NCI-H146 (cell line): ENCODE measurements around the gene MYO5B.
"Not testable (repeated sequence)": the region's sequence is repeated elsewhere in the genome, so short reads cannot be mapped to it uniquely, and the experiment has no call there.

Experiments
- DNase-seq: peaks from one replicate; lab custom pipeline; 2025; lab: John Stamatoyannopoulos, UW

Gene MYO5B

DNA sequence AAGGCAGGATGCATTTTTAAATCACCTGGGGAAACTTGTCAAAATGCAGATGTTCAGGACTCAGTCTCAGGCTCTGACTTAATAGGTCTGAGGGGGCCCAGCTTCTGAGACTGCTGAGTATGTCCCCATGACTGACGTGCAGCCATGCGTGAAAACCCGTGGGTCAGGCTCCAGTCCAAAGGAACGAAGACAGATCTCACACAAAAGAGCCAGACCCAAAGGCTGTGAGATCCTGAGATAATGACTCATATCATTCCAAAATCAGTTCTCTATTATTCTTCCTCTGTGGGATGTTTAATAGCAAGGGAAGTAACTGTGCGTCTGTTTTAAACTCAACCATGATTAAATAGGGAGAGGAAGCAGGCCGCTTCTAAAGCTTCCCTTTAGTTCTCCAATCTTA, 274.2 kb downstream of the MYO5B start:
- no peak for DNase-seq

DNA sequence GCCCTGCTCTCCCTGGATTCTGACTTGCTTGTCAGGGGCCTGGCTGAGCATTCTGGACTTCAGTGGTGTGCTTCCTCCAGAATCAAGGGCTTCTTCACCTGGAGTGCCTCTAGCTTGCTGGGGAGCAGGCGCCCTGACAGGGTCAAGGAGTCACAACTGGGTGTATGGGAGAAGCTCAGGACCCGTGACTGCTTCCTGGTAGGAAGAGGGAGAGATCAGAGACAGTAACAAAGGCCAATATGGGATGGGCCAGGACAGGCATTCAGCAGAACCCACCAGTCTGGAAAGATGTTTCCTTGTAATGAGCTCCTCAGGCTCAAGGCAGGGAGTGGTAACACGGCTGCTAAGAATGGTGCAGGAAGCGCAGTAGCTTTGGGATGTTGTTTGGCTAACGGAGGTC, 277.2 kb downstream of the MYO5B start:
- no peak for DNase-seq

DNA sequence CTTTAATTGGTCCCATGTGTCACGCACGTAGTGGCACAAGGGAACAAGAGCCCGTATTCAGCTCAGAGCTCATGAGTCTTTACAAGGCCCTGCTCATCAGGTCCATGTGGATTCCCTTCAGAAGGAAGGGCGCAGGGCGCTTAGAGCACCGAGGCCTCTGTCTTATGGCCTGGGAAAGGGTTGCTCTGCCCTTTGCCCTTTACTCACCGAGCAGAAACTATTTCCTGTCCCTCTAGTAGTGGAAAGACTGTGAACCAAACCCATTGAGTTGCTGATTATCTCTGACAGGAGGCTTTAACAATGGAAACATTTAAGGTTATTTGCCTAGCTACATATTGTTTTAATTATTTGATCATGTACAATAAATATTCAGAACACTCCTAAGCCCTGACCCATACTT, 279.6 kb downstream of the MYO5B start:
- no peak for DNase-seq

DNA sequence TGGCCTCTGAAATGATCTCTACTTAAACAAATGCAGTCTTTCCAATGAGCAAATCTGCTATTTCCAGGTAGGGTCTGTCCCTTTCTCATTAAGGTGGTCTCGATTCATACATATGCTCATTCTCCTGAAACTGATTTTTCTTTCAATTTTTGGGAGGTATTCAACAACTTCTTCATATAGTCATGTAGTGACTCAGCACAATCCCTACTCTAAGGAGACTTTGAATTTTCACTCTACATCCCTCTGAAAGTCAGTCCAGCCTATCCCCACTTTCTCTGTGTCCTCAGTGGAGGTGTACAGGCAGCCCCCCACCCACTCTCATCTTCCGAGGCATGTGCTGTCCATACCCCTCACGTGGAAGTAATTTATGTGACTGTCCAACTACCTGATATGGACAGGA, 281.7 kb downstream of the MYO5B start:
- no peak for DNase-seq

DNA sequence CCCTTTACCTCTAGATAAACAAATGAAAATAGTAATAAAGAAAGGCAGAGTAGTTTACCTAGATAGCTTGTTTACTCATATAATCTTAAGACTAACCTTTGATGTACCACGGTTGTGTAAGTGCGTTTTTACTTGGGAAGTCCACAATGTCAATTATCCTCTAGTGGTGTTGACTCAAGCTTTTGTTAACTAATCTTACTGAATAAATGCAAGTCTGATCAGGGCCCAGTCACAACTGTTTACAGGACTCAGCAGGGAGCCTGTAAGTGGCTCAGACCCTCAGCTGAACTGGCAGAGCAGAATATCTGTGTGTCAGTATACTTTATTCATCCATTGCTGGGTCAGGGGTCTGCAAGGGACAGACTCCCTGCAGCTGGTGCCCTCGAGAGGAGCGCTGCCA, 283.5 kb downstream of the MYO5B start:
- DNase-seq = peak; percentile 98

DNA sequence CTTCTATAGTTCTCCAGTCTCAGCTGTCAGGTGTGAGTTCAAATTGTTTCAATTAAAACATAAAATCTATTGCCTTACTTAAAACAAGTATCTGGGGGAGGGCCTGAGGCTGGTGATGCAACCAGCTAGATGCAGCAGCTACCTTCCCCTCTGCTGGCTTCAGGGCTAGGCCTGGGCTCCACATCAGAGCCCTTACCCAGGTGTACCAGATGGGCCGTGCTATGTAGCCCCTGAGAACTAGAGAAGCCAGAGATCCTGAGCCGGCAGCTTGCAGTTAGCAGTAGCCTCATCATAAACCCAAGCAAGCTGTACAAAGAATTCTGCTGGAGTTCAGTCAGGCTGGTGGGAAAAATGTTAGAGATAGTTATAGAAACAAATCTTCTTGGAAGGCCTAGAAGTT, 284.0 kb downstream of the MYO5B start:
- peak; percentile 43 for DNase-seq

DNA sequence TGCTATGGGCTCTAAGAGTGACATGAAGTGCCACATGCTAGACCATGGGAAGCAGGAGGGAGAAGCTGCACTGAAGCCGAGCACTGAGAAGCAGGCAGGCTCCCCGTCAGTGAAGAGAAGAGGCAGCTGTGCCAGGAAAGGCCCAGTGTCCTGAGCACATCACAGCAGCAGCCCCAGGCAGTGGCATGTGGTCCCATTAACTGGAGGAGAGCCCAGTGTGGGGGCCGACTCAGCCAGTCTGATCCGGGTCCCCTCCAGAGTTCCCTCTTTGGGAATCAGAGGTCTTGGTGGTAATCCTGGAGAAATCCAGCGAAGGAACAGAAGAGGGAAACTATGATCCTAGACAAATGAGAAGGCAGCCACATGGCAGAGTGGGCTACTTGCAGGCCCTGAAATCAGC, 284.9 kb downstream of the MYO5B start:
- DNase-seq = no peak

DNA sequence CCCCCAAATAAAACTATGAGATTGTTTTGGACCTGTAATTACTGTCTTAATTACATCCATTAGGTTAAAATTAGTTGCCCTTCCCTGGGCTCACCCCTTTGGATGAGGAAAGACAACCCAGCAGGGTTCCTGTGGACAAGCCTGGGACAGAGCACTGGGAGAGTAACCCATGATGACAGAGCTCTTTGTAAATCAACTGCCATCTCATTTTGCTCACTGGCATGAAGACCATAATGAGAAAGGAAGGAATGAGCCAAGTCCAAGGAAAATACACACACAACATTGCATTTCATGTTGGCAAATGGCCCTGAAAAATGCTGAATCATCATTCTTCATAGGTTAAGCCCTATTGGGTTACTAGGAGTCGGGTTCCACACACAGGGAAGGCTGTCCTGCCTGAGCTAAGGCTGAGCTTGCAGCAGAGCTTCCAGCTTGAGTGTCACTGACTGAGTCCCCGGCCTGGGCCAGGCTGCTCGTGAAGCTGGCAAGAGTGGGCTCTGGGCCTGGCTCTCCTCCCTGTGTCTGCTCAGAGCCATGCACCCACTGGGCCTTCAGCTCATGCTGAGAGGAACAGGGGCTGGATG, 287.5 kb downstream of the MYO5B start:
- no peak for DNase-seq

DNA sequence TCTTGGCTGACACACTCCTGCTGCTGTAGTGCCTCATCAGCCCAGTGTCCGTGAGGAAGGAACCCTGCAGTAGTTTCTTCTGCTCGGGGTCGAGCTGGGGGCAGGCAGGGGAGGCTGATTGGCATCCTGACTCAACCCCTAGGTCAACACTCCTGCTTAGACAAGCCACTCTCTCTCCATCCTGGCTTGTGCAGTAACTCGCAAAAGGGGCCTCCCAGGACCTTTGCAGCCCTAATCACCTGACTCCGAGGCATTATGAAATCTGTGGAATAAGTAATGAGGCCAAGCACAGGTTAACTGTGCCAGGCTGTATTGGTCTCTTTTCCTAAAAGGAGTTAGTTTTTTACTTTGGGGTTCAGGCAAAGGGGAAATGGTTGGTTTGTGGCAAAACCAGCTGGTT, 289.2 kb downstream of the MYO5B start:
- no peak for DNase-seq

DNA sequence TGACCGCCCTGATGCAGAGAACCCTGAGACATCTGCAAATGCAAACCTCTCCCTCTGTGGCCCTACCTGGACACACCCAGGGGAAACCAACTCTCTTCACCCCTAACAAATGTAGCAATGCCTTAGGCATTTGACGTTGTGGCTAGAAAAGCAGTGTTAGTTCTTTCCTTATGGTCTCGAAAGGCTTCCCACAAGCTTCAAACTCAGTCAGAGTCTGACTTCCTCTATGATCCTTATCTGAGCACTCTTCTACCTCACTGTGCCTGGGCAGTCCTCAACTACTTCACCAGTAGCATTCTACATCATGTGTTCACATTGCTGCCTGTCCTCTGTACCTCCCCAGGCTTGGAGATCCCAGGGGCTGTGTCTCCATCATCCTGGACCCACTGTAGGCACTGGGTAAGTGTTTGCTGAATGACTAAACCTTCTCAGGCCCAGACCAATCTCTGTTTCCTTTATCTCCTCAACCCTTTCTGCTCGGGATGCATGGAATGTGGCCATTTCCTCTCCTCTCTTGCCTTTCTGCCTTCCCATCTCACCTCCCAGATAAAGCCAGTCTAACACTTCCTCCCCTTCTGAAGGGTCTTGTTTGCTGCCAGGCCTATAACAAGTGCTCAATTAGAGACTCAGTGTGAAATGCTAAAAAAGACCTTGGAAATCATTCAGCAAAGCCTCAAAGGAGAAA, 289.9 kb downstream of the MYO5B start:
- no peak for DNase-seq

DNA sequence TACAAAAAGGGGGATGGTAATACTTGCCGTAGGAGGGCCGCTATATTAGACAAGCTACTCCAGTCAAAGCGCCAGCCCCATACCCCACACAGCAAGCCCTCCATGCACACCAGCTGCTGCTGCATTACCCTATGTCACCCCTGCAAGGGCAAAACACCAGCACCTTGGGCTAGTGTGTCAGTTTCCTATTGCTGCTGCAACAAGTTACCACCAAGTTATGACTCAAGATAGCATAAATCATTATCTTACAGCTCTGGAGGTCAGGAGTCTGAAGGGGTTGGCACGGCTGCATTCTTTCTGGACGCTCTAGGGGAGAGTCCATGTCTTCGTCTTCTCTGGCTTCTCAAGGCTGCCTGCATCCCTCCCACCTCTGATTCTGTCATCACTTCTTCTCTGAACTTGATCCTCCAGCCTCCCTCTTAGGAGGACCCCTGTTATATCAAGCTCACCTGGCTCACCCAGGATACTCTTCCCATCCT, 293.0 kb downstream of the MYO5B start:
- DNase-seq = no peak

DNA sequence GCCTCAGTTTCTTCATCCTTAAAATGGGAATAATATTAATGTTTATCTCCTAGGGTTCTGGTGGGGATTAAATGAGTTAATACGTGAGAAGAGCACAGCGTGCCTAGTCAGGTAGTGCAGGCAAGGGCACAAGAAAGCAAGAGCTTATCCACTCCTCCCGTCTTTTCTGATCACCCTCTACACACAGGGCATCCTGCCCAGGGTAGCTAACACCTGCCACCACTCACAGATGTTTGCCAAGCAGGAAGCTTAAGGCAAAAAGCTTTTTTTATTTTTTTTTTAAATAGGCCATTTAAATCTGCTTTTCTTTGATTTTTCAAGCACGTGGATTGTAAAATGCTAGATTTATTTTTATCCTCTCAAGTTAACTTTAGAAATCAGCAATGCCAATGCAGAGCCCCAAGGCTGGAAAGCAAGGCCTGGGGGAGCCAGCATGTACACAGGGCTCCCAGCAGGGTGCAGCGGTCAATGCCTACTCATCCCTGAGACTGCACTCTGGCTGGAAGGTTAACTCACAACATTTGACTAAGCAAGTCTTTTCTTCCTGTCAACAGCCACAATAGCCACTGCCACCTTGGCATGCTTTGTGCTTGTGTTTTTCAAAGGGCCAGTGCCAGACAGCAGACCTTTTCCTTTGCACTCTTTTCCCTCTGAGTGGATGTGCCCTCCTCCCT, 295.2 kb downstream of the MYO5B start:
- peak; percentile 61 for DNase-seq

DNA sequence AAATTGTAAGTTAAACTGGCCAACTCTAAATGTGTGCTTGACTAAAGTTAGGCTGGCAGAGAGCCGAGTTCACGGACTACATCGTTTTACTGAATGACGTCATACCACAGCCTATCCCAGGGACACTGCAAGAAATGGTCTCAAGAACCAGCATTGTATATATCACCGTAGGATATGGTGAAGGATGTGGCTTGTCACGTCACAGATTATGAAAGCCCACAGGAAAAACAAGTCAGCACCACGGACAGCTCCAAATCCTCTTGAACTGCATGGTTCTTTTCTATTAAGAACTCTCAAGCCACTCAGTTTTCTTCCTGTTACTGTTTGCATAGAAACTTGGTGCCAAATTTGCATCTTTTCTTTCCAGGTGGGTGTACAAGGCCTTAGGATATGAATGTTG, 296.5 kb downstream of the MYO5B start:
- DNase-seq = no peak

DNA sequence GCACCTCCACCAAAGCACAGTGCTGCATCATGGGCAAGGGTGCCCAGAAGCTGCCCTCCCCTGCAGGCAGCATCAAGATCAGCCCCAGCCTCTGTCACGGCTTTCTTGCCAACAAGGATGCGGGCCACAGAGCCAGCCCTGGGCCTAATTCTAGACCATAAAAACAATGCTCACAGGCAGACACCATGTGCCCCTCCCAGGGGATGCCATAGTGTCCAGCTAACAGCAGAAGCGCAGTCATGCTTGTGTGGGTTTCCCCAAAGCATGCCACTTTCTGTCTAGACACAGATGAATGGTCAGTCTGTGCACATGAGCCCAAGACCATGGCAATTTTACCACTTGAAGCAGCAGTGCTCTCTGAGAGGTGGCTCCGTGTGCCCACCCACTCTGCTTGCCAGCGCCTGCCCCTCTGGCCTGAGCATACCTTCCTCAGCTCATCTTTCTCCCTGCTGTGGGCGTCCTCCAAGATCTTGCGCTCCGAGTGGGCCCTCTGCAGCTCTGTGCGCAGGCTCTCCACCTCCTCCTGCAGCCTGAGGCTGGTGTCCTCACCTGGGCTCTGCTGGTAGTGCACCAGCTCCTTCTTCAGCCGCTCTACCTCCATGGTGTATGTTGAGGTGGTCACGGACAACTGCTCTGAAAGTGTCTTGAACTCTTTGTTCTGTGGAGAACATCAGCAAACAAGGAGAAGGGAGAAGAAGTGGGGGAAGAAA, 300.3 kb downstream of the MYO5B start:
- DNase-seq = no peak

DNA sequence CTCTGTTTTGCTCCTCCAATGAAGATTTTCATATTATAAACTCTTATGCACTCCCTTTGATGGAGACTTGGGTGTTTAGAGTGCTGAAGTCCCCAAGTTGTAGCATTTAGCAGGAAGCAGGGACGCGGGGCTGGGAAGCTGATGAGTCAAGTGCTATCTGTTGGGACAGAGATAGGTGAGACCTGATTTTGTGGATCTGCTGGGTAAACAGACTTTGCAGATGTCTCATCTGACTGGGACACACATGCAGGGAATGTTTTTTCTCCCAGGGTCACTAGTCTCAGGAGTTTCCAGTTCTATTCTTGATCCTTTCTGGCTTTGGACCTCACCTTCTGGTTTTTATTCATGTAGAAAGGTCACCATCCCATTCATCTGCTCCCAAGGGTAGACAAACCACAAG, 301.9 kb downstream of the MYO5B start:
- no peak for DNase-seq

DNA sequence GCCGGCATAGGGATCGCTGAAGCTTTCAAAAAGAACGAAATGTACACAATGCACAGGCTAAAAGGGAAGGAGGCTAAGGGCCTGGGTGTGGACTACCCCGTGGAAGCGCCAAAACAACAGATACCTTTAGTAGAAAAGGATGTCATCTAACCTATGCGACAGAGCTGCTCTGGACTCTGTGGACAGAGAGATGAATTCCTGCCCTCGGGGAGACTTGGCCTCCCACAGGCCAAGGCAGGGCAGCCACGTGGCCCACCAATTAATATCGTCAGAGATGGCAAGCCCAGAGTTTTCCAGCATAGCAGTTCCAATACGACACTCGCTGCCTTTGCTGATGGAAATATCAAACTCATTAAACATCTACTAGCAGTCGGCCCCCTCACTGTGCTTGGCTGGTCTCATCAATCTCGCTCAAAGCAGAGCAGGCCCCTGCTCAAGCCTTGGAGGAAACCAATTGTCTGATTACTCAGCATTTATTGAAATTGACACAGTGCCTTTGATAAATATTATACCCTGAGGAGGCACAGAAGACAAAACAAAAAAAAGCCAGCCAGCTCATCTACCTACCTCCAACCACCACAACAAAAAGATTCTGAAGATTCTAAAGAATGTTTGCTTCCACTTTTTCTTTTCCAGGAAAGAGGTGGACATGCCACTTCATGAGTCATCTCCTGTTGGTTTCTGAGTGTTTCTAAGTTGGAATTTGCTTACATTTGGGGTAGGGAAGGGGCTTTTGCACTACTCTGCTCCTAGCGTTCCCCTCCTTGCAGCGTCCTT, 302.6 kb downstream of the MYO5B start:
- DNase-seq = no peak

DNA sequence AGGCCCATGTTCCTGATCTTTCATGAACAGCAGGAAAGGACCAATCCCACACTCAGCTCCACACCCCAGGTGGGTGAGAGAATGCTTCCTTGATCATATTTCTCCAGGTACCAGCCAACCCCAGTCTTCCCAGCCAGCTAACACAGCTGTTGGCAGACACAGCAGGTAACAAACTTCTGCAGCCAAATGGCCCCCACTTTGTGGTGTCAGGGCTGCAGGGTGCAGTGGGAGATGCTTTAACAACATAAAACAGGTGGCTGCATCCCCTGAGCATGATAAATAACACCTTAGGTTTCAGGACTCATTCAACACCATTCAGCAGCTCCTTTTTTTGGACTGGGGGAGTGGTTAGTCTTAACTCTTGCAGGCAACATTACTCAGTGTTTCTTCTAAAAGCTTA, 304.9 kb downstream of the MYO5B start:
- DNase-seq = peak; percentile 76

DNA sequence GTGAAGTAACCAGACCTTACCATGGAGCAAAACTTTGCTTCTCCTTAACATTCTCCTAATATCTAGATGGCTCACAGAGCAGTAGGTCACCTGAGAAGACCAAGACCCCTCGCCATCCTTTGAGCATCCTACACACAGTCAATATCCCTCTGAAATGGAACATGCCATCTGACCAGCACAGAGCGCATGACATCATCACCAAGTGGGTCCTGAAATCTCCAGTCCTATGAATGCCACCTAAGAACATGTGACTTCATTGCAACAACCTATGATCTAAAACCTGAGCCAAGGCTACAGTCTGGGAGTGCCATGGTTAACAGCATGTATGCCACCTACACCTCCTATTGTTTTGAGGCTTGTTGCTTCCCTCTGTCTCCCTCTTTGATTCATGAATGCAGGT, 305.4 kb downstream of the MYO5B start:
- not testable (repeated sequence) for DNase-seq

DNA sequence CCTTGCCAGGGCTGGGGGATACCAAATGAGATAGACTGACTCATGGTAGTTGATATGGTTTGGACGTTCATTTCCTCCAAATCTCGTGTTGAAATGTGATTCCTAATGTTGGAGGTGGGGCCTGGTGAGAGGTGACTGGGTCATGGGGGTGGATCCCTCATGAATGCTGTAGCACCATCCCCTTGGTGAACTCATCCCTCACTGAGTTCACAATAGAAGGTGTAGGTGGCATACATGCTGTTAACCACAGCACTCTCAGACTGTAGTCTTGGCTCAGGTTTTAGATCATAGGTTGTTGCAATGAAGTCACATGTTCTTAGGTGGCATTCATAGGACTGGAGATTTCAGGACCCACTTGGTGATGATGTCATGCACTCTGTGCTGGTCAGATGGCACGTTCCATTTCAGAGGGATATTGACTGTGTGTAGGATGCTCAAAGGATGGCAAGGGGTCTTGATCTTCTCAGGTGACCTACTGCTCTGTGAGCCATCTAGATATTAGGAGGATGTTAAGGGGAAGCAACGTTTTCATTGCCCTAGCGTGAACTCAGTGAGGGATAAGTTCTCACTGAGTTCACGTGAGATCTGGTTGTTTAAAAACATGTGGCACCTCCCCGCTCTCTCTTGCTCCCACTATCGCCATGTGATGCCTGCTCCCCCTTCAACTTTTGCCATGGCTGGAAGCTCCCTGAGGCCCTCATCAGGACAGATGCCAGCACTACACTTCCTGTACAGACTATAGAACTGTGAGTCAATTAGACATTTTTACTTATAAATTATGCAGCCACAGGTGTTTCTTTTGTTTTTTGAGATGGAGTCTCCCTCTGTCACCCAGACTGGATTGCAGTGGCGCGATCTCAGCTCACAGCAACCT, 307.8 kb downstream of the MYO5B start:
- no peak for DNase-seq

DNA sequence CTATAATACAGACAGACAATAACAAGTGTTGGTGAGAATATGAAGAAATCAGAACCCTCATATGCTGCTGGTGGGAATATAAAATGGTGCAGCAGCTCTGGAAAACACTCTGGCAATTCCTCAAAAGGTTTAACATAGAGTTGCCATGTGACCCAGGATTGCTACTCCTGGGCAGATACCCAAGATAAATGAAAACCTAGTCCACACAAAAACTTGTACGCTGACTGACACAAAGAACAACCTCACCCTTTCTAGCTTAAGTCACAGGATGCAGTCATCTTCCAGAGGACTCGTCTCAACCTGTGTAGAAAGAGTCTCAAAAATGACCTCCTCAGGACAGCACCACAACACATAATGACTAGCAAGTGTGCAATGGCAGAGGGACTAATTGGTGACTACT, 310.0 kb downstream of the MYO5B start:
- DNase-seq = no peak

DNA sequence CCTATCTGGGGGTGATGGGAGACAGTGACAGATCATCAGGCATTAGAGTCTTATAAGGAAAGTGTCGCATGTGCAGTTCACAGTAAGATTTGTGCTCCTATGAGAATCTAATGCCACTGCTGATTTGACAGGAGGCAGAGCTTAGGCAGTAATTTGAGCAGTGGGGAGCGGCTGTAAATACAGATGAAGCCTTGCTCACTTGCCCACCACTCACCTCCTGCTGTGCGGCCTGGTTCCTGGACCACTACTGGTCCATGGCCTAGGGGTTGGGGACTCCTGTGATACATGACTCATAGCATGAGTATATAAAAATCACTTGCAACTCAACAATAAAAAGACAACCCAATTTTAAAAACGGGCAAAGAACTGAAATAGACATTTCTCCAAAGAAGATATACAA, 310.5 kb downstream of the MYO5B start:
- DNase-seq = no peak
